ENCODE results near the gene RFFL. TPM values are rescaled to one million over a fixed set of nuclear protein-coding genes. Genes with fewer than 3 reads are reported as not detected.

RFFL gene
- polyA plus RNA-seq, 4 donors, result 10.0 to 36.9 (median 16.9) TPM

- Histone ChIP-seq H3K4me1 (ENCODE audit: control insufficient read depth in 3 of 3, insufficient read depth in 2 of 3, low read depth in 1 of 3, low read length in 2 of 3) (peaks cover 2 to 6% (median 5%) of the 10 kb centered on the region in 3 donors), H3K27ac (ENCODE audit: low read depth in 1 of 3, low read length in 2 of 3) (peak within 1 kb of the TSS; percentile 94 to 100 (median 98)), H3K9me3 (ENCODE audit: control insufficient read depth in 2 of 2, insufficient read depth in 1 of 2, low read depth in 1 of 2, low read length in 1 of 2) (no peaks in the 10 kb centered on the region), H3K36me3 (ENCODE audit: control insufficient read depth in 3 of 3, insufficient read depth in 2 of 3, low read depth in 1 of 3, low read length in 3 of 3) (peaks cover 0 to 7% (median 2%) of the 10 kb centered on the region in 3 donors), H3K27me3 (ENCODE audit: control insufficient read depth in 3 of 3, insufficient read depth in 3 of 3, low read length in 3 of 3) (no peaks in the 10 kb centered on the region), H3K4me3 (ENCODE audit: low read depth in 1 of 3, low read length in 3 of 3) (peak within 1 kb of the TSS; percentile 61 to 98 (median 71))
- WGBS, 3 donors, result 0 to 1% (median 0%) methylated on average over 30 to 39 of the region's 39 CpGs
- no peak for FAIRE-seq
- peak; percentile 93 to 98 for DNase-seq
These were observed 83.2 kb downstream of the RFFL start, which contains the start of gene LIG3 for GRCh38 chr17:34980353-34980680. LIG3 (plus strand) TSS chr17:34980512; CDS start chr17:34983006, 2,494 bp downstream.

GRCh38 chr17:34979650-34980352 is 83.7 kb downstream of the RFFL start:
- peak overlapping the region in 2 of 3 donors; percentile 98 to 100 for H3K27ac ChIP-seq (ENCODE audit: low read depth in 1 of 3, low read length in 2 of 3)
- peak overlapping the region; percentile 21 to 98 (median 71) for H3K4me3 ChIP-seq (ENCODE audit: low read depth in 1 of 3, low read length in 3 of 3)
- H3K9me3 ChIP-seq (ENCODE audit: control insufficient read depth in 2 of 2, insufficient read depth in 1 of 2, low read depth in 1 of 2, low read length in 1 of 2), result no peaks in the 10 kb centered on the region
- peaks cover 2 to 6% (median 5%) of the 10 kb centered on the region in 3 donors for H3K4me1 ChIP-seq (ENCODE audit: control insufficient read depth in 3 of 3, insufficient read depth in 2 of 3, low read depth in 1 of 3, low read length in 2 of 3)
- H3K27me3 ChIP-seq (ENCODE audit: control insufficient read depth in 3 of 3, insufficient read depth in 3 of 3, low read length in 3 of 3), result no peaks in the 10 kb centered on the region
- no peak for FAIRE-seq
- 17 to 20% (median 19%) methylated on average over 15 of the region's 15 CpGs for WGBS, 3 donors
- peaks cover 0 to 7% (median 0%) of the 10 kb centered on the region in 3 donors for H3K36me3 ChIP-seq (ENCODE audit: control insufficient read depth in 3 of 3, insufficient read depth in 2 of 3, low read depth in 1 of 3, low read length in 3 of 3)
- DNase-seq, result no peak

GRCh38 chr17:34979153-34979552 is 84.4 kb downstream of the RFFL start:
- WGBS, 3 donors, result 90 to 92% (median 91%) methylated on average over 7 of the region's 7 CpGs
- Histone ChIP-seq H3K27me3 (ENCODE audit: control insufficient read depth in 3 of 3, insufficient read depth in 3 of 3, low read length in 3 of 3) (no peaks in the 10 kb centered on the region), H3K36me3 (ENCODE audit: control insufficient read depth in 3 of 3, insufficient read depth in 2 of 3, low read depth in 1 of 3, low read length in 3 of 3) (peaks cover 0 to 7% (median 0%) of the 10 kb centered on the region in 3 donors), H3K27ac (ENCODE audit: low read depth in 1 of 3, low read length in 2 of 3) (no peak overlapping the region), H3K4me3 (ENCODE audit: low read depth in 1 of 3, low read length in 3 of 3) (no peak overlapping the region), H3K9me3 (ENCODE audit: control insufficient read depth in 2 of 2, insufficient read depth in 1 of 2, low read depth in 1 of 2, low read length in 1 of 2) (no peaks in the 10 kb centered on the region), H3K4me1 (ENCODE audit: control insufficient read depth in 3 of 3, insufficient read depth in 2 of 3, low read depth in 1 of 3, low read length in 2 of 3) (peaks cover 2 to 6% (median 5%) of the 10 kb centered on the region in 3 donors)
- FAIRE-seq (no peak), DNase-seq (no peak)

- Histone ChIP-seq H3K9me3 (ENCODE audit: control insufficient read depth in 2 of 2, insufficient read depth in 1 of 2, low read depth in 1 of 2, low read length in 1 of 2) (no peaks in the 10 kb centered on the region), H3K4me1 (ENCODE audit: control insufficient read depth in 3 of 3, insufficient read depth in 2 of 3, low read depth in 1 of 3, low read length in 2 of 3) (peaks cover 0 to 2% (median 0%) of the 10 kb centered on the region in 3 donors), H3K27ac (ENCODE audit: low read depth in 1 of 3, low read length in 2 of 3) (no peak overlapping the region), H3K36me3 (ENCODE audit: control insufficient read depth in 3 of 3, insufficient read depth in 2 of 3, low read depth in 1 of 3, low read length in 3 of 3) (no peaks in the 10 kb centered on the region), H3K27me3 (ENCODE audit: control insufficient read depth in 3 of 3, insufficient read depth in 3 of 3, low read length in 3 of 3) (no peaks in the 10 kb centered on the region), H3K4me3 (ENCODE audit: low read depth in 1 of 3, low read length in 3 of 3) (no peak overlapping the region)
- FAIRE-seq, result no peak
- WGBS, 3 donors, result 76 to 85% (median 83%) methylated on average over 3 of the region's 3 CpGs
- no peak for DNase-seq
These were observed 88.4 kb downstream of the RFFL start for GRCh38 chr17:34974794-34975785.

- FAIRE-seq (no peak), DNase-seq (no peak)
- no peak overlapping the region for H3K4me3 ChIP-seq (ENCODE audit: low read depth in 1 of 3, low read length in 3 of 3)
- 32 to 42% (median 38%) methylated on average over 2 of the region's 2 CpGs for WGBS, 3 donors
- no peaks in the 10 kb centered on the region for H3K27me3 ChIP-seq (ENCODE audit: control insufficient read depth in 3 of 3, insufficient read depth in 3 of 3, low read length in 3 of 3)
- H3K4me1 ChIP-seq (ENCODE audit: control insufficient read depth in 3 of 3, insufficient read depth in 2 of 3, low read depth in 1 of 3, low read length in 2 of 3), result no peaks in the 10 kb centered on the region
- H3K9me3 ChIP-seq (ENCODE audit: control insufficient read depth in 2 of 2, insufficient read depth in 1 of 2, low read depth in 1 of 2, low read length in 1 of 2), result no peaks in the 10 kb centered on the region
- H3K36me3 ChIP-seq (ENCODE audit: control insufficient read depth in 3 of 3, insufficient read depth in 2 of 3, low read depth in 1 of 3, low read length in 3 of 3), result no peaks in the 10 kb centered on the region
- no peak overlapping the region for H3K27ac ChIP-seq (ENCODE audit: low read depth in 1 of 3, low read length in 2 of 3)
These were observed 89.3 kb downstream of the RFFL start for GRCh38 chr17:34974179-34974578.

- FAIRE-seq, result no peak
- H3K9me3 ChIP-seq (ENCODE audit: control insufficient read depth in 2 of 2, insufficient read depth in 1 of 2, low read depth in 1 of 2, low read length in 1 of 2), result no peaks in the 10 kb centered on the region
- H3K27me3 ChIP-seq (ENCODE audit: control insufficient read depth in 3 of 3, insufficient read depth in 3 of 3, low read length in 3 of 3), result no peaks in the 10 kb centered on the region
- H3K4me1 ChIP-seq (ENCODE audit: control insufficient read depth in 3 of 3, insufficient read depth in 2 of 3, low read depth in 1 of 3, low read length in 2 of 3), result peaks cover 3 to 5% (median 3%) of the 10 kb centered on the region in 3 donors
- peaks cover 0 to 9% (median 4%) of the 10 kb centered on the region in 3 donors for H3K36me3 ChIP-seq (ENCODE audit: control insufficient read depth in 3 of 3, insufficient read depth in 2 of 3, low read depth in 1 of 3, low read length in 3 of 3)
- peak within 1 kb of the TSS; percentile 91 to 94 (median 94) for H3K27ac ChIP-seq (ENCODE audit: low read depth in 1 of 3, low read length in 2 of 3)
- DNase-seq, result peak; percentile 96 to 98
- peak within 1 kb of the TSS; percentile 58 to 73 (median 72) for H3K4me3 ChIP-seq (ENCODE audit: low read depth in 1 of 3, low read length in 3 of 3)
- 0% methylated on average over 65 of the region's 65 CpGs for whole genome bisulfite sequencing, 3 donors
These were observed 102.2 kb downstream of the RFFL start, which contains the start of the genes CCT6B and ZNF830 for GRCh38 chr17:34961093-34961911. CCT6B (minus strand) TSS chr17:34961460; CDS start chr17:34961393, 67 bp downstream. ZNF830 (plus strand) TSS chr17:34961540; CDS start chr17:34961567, 27 bp downstream.

GRCh38 chr17:34958438-34958837 is 105.1 kb downstream of the RFFL start:
- no peak for FAIRE-seq

More at GRCh38 chr17:34958438-34958837, 105.1 kb downstream of the RFFL start:
- H3K4me3 ChIP-seq (ENCODE audit: low read depth in 1 of 3, low read length in 3 of 3), result no peak overlapping the region
- no peaks in the 10 kb centered on the region for H3K27me3 ChIP-seq (ENCODE audit: control insufficient read depth in 3 of 3, insufficient read depth in 3 of 3, low read length in 3 of 3)
- no peak overlapping the region for H3K27ac ChIP-seq (ENCODE audit: low read depth in 1 of 3, low read length in 2 of 3)
- no peaks in the 10 kb centered on the region for H3K9me3 ChIP-seq (ENCODE audit: control insufficient read depth in 2 of 2, insufficient read depth in 1 of 2, low read depth in 1 of 2, low read length in 1 of 2)
- no peaks in the 10 kb centered on the region for H3K36me3 ChIP-seq (ENCODE audit: control insufficient read depth in 3 of 3, insufficient read depth in 2 of 3, low read depth in 1 of 3, low read length in 3 of 3)
- no peak for DNase-seq
- 84 to 89% (median 86%) methylated on average over 1 of the region's 1 CpG for WGBS, 3 donors
- peaks cover 3 to 5% (median 3%) of the 10 kb centered on the region in 3 donors for H3K4me1 ChIP-seq (ENCODE audit: control insufficient read depth in 3 of 3, insufficient read depth in 2 of 3, low read depth in 1 of 3, low read length in 2 of 3)
